B cell (primary cell): Measurements from ENCODE around the gene FAM47C. TPM values are rescaled to one million over a fixed set of nuclear protein-coding genes. Genes with fewer than 3 reads are reported as not detected.
"Not testable (repeated sequence)": the region's sequence is repeated elsewhere in the genome, so short reads cannot be mapped to it uniquely, and the experiment has no call there.

Source experiments
- ATAC-seq: fragments of 200-7000 bp; cut with Tn5 transposase; one replicate; pipeline ENCODE4 v1.10.0; 2021; ENCODE audit warnings: low read depth, mild to moderate bottlenecking, moderate number of reproducible peaks, moderate library complexity
- CTCF ChIA-PET: fragments of 350-600 bp; sonication (Branson Sonifier 250); formaldehyde crosslinking; loops from one replicate; lab custom pipeline; 2021; ENCODE audit warnings: antibody characterized with exemption, inconsistent platforms; lab: Charles Lee
- POLR2A ChIA-PET: fragments of 350-600 bp; sonication (Branson Sonifier 250); formaldehyde crosslinking; loops from one replicate; lab custom pipeline; 2021; ENCODE audit warnings: antibody characterized with exemption; lab: Charles Lee
- DNase-seq: peaks from one replicate; pipeline ENCODE4 v3.0.0; 2013
- H2AFZ ChIP-seq: 2 replicates; pipeline ENCODE4 v1.6.1; 2012; ENCODE audit warnings: mild to moderate bottlenecking, low read depth, low read length; ENCODE audit not compliant: insufficient read depth, poor library complexity, severe bottlenecking
- H3K27ac ChIP-seq, 2 donors: 1 replicate in 1 of 2; 2 replicates in 1 of 2; pipeline ENCODE4 v1.5.1; 2012 to 2013; ENCODE audit warnings: low read length in 2 of 2, mild to moderate bottlenecking in 2 of 2, moderate library complexity in 1 of 2
- H3K27me3 ChIP-seq, 4 experiments: fragments of 200-600 bp in 1 of 4; sonication (generic) in 1 of 4; replicated peaks in 1 of 4; 1 replicate in 2 of 4; 2 replicates in 2 of 4; pipeline versions ENCODE4 v1.6.1 to v1.7.0; 2013 to 2016; ENCODE audit warnings: low read length in 3 of 4, mild to moderate bottlenecking in 2 of 4, mixed read lengths in 1 of 4, moderate library complexity in 1 of 4; ENCODE audit not compliant: insufficient read depth in 4 of 4, control insufficient read depth in 3 of 4; ENCODE audit errors: control extremely low read depth in 1 of 4
- H3K36me3 ChIP-seq, 2 experiments: replicated peaks in 1 of 2; 1 replicate in 1 of 2; 2 replicates in 1 of 2; pipeline versions ENCODE4 v1.6.1 to v1.7.1; 2013; ENCODE audit warnings: low read length in 1 of 2; ENCODE audit not compliant: insufficient read depth in 2 of 2, control insufficient read depth in 1 of 2; ENCODE audit errors: control extremely low read depth in 1 of 2, extremely low read depth in 1 of 2
- H3K4me1 ChIP-seq, 2 donors: fragments of 200-600 bp in 1 of 2; sonication (generic) in 1 of 2; 1 replicate in 1 of 2; 2 replicates in 1 of 2; pipeline versions ENCODE4 v1.5.1 to v1.6.1; 2013 to 2017; ENCODE audit warnings: low read length in 2 of 2; ENCODE audit not compliant: control insufficient read depth in 2 of 2, insufficient read depth in 2 of 2
- H3K4me2 ChIP-seq: replicated peaks from 2 replicates; pipeline ENCODE3; 2012; ENCODE audit warnings: mild to moderate bottlenecking, low read depth, low read length; ENCODE audit not compliant: poor library complexity, severe bottlenecking
- H3K4me3 ChIP-seq, 5 experiments: fragments of 200-600 bp in 1 of 5; sonication (generic) in 1 of 5; 1 replicate in 3 of 5; 2 replicates in 2 of 5; pipeline versions ENCODE4 v1.5.1 to v1.7.0; 2011 to 2016; ENCODE audit warnings: low read length in 4 of 5, mild to moderate bottlenecking in 4 of 5, low read depth in 2 of 5, control low read depth in 1 of 5, moderate library complexity in 1 of 5; ENCODE audit not compliant: insufficient read depth in 1 of 5; ENCODE audit errors: control extremely low read depth in 1 of 5, extremely low read depth in 1 of 5
- H3K79me2 ChIP-seq: fragments of 200-600 bp; sonication (generic); one replicate; pipeline ENCODE4 v1.6.0; 2016; ENCODE audit warnings: low read length; ENCODE audit not compliant: control insufficient read depth, insufficient read depth
- H3K9ac ChIP-seq: fragments of 200-600 bp; sonication (generic); 2 replicates; pipeline ENCODE4 v1.6.1; 2017; ENCODE audit warnings: mild to moderate bottlenecking, low read length, moderate library complexity
- H3K9me3 ChIP-seq, 3 donors: one replicate each; pipeline versions ENCODE4 v1.6.1 to v1.7.1; 2013; ENCODE audit warnings: low read length in 2 of 3; ENCODE audit not compliant: control insufficient read depth in 2 of 3, insufficient read depth in 1 of 3; ENCODE audit errors: control extremely low read depth in 1 of 3
- H4K20me1 ChIP-seq: 2 replicates; pipeline ENCODE4 v1.6.0; 2012; ENCODE audit warnings: mild to moderate bottlenecking, low read length; ENCODE audit not compliant: insufficient read depth, control insufficient read depth, poor library complexity, severe bottlenecking
- H3K27ac Mint-ChIP-seq: one replicate; pipeline ENCODE4 v1.8.0; 2021; ENCODE audit warnings: mixed read lengths
- H3K27me3 Mint-ChIP-seq: one replicate; pipeline ENCODE4 v1.8.0; 2021; ENCODE audit warnings: mixed read lengths
- H3K4me1 Mint-ChIP-seq: one replicate; pipeline ENCODE4 v1.8.0; 2021; ENCODE audit warnings: mixed read lengths
- H3K4me3 Mint-ChIP-seq: one replicate; pipeline ENCODE4 v1.8.0; 2021; ENCODE audit warnings: mixed read lengths
- H3K9me3 Mint-ChIP-seq: one replicate; pipeline ENCODE4 v1.8.0; 2022; ENCODE audit warnings: mixed read lengths; ENCODE audit not compliant: insufficient read depth
- CTCF ChIP-seq: fragments of 200-600 bp; IDR thresholded peaks from one replicate; pipeline ENCODE4 v1.8.0; 2022; ENCODE audit warnings: antibody characterized with exemption, mild to moderate bottlenecking
- EZH2 ChIP-seq: IDR thresholded peaks from 2 replicates; pipeline ENCODE4 v1.6.1; 2012; ENCODE audit warnings: borderline replicate concordance, low read depth, mild to moderate bottlenecking, moderate library complexity, low read length; ENCODE audit not compliant: insufficient read depth, poor library complexity, severe bottlenecking
- WGBS: methylation state at CpG from one replicate; pipeline ENCODE4 v1.1.5; 2013; ENCODE audit warnings: missing lambda C conversion rate; ENCODE audit not compliant: insufficient coverage; 5-methylcytosine and 5-hydroxymethylcytosine counted together
- intact Hi-C: fragments of 100-400 bp; cut with micrococcal nuclease; formaldehyde crosslinking; loops from one replicate; pipeline ENCODE4 v1.10.0; 2022
- polyA plus RNA-seq: library from polyadenylated mRNA; depleted of rRNA; stranded (reverse); fragments of >200 nt; gene quantifications from 2 replicates; pipeline ENCODE4 v1.2.3, GENCODE V29; 2012
- total RNA-seq, 2 donors: library from RNA; stranded (reverse); fragments of 120-200 nt in 1 of 2; gene quantifications; 1 replicate in 1 of 2; 2 replicates in 1 of 2; pipeline versions ENCODE4 v1.2.3 to v1.2.4, GENCODE V29; 2013 to 2022

FAM47C gene
- total and polyA plus RNA-seq, 2 donors (not counting 1 experiment from before 2014, with no cell fraction given) = not detected

GRCh38 chrX:36986231-36986630 lies 21.9 kb upstream of the FAM47C start:
- no peaks in the 10 kb centered on the region for H3K36me3 ChIP-seq
- peaks cover 2% of the 10 kb centered on the region for H3K4me1 Mint-ChIP-seq
- no peak overlapping the region for H3K27ac Mint-ChIP-seq
- H3K27me3 Mint-ChIP-seq = peaks cover 13% of the 10 kb centered on the region
- TF ChIP-seq CTCF (no peak), EZH2 (no peak)
- intact Hi-C loops = no loop called here
- H3K9ac ChIP-seq = no peak overlapping the region
- no peak for DNase-seq
- H3K27me3 ChIP-seq = no peaks in the 10 kb centered on the region
- no peaks in the 10 kb centered on the region for H3K9me3 Mint-ChIP-seq
- no peaks in the 10 kb centered on the region for H3K79me2 ChIP-seq
- 3% methylated on average over 15 of the region's 34 CpGs for WGBS
- no peaks in the 10 kb centered on the region for H3K9me3 ChIP-seq
- no peak overlapping the region for H3K4me3 Mint-ChIP-seq
- no peak overlapping the region for H3K27ac ChIP-seq
- ChIA-PET CTCF (no interaction called here), POLR2A (no interaction called here)
- H2AFZ ChIP-seq = no peak overlapping the region
- no peaks in the 10 kb centered on the region for H3K4me1 ChIP-seq
- H4K20me1 ChIP-seq = no peaks in the 10 kb centered on the region
- H3K4me2 ChIP-seq = no peak overlapping the region
- ATAC-seq = no peak
- H3K4me3 ChIP-seq = no peak overlapping the region

- H2AFZ ChIP-seq, H3K79me2 ChIP-seq, H3K4me1 ChIP-seq, H3K27ac ChIP-seq, H3K27me3 ChIP-seq, CTCF ChIA-PET, H3K4me1 Mint-ChIP-seq, H4K20me1 ChIP-seq, H3K36me3 ChIP-seq, H3K4me2 ChIP-seq, H3K4me3 ChIP-seq, DNase-seq, intact Hi-C loops, H3K27ac Mint-ChIP-seq, H3K9me3 ChIP-seq, H3K4me3 Mint-ChIP-seq, ATAC-seq, H3K9me3 Mint-ChIP-seq, POLR2A ChIA-PET, H3K9ac ChIP-seq: not testable (repeated sequence)
- WGBS = no CpG with 5 or more reads among the region's 1 CpG
- H3K27me3 Mint-ChIP-seq = peaks cover 13% of the 10 kb centered on the region
Measured at GRCh38 chrX:36987212-36987611, 21.0 kb upstream of the FAM47C start.
